GM19023 (cell line): ENCODE measurements around the gene PON3.

ENCODE experiments used
- ATAC-seq: cut with Tn5 transposase; IDR thresholded peaks from one replicate; pipeline ENCODE4 v1.9.1; 2021; ENCODE audit warnings: mild to moderate bottlenecking, moderate library complexity; ENCODE audit not compliant: unreplicated experiment

The PON3 gene

GRCh38 chr7:95396136-95397032 lies at the start of gene PON3:
TSS of gene PON3 (minus strand) at chr7:95396375. CDS start at chr7:95396350, 25 bp downstream.
- no peak for ATAC-seq

GRCh38 chr7:95444796-95445195 lies 48.6 kb upstream of the PON3 start:
- ATAC-seq, result no peak

- ATAC-seq, result no peak
These were observed 45.1 kb upstream of the PON3 start for GRCh38 chr7:95441042-95441823.

GRCh38 chr7:95440394-95441038 lies 44.3 kb upstream of the PON3 start:
- no peak for ATAC-seq

- no peak for ATAC-seq
These were observed 40.2 kb upstream of the PON3 start for GRCh38 chr7:95436407-95436806.

- no peak for ATAC-seq
These were observed 39.2 kb upstream of the PON3 start for GRCh38 chr7:95435422-95435780.

- ATAC-seq, result peak; percentile 97
These were observed 38.6 kb upstream of the PON3 start, which contains the start of gene PON2 for GRCh38 chr7:95434557-95435421. TSS of gene PON2 (minus strand) at chr7:95435028. CDS start at chr7:95434951, 77 bp downstream.

- no peak for ATAC-seq
These were observed 37.9 kb upstream of the PON3 start for GRCh38 chr7:95433952-95434556.

- ATAC-seq, result no peak
These were observed 37.0 kb upstream of the PON3 start for GRCh38 chr7:95433129-95433528.

- no peak for ATAC-seq
These were observed 36.4 kb upstream of the PON3 start for GRCh38 chr7:95432606-95433005.

- ATAC-seq, result no peak
These were observed 34.7 kb upstream of the PON3 start for GRCh38 chr7:95430864-95431263.

GRCh38 chr7:95429241-95429990 lies 33.2 kb upstream of the PON3 start:
- no peak for ATAC-seq

GRCh38 chr7:95427914-95428516 lies 31.8 kb upstream of the PON3 start:
- ATAC-seq, result no peak

- no peak for ATAC-seq
These were observed 31.0 kb upstream of the PON3 start for GRCh38 chr7:95427166-95427565.

GRCh38 chr7:95425694-95426093 lies 29.5 kb upstream of the PON3 start:
- no peak for ATAC-seq

GRCh38 chr7:95424716-95425115 lies 28.5 kb upstream of the PON3 start:
- ATAC-seq, result no peak

GRCh38 chr7:95421847-95422444 lies 25.8 kb upstream of the PON3 start:
- ATAC-seq, result no peak

GRCh38 chr7:95421000-95421846 lies 25.0 kb upstream of the PON3 start:
- ATAC-seq, result no peak
